ENCODE data around the gene CPD.

GRCh38 chr17:30380643-30381339 is 2.1 kb downstream of the CPD start:
- TF ChIP-seq CTCF (IDR thresholded peaks at IDR 0.05) (no peak), POLR2A (IDR thresholded peaks at IDR 0.05) (no peak)

Measured in uterus (tissue), 2 donors.